Measurements from ENCODE around the gene CDK14.
"Not testable (repeated sequence)": the region's sequence is repeated elsewhere in the genome, so short reads cannot be mapped to it uniquely, and the experiment has no call there.

CDK14 gene

DNA sequence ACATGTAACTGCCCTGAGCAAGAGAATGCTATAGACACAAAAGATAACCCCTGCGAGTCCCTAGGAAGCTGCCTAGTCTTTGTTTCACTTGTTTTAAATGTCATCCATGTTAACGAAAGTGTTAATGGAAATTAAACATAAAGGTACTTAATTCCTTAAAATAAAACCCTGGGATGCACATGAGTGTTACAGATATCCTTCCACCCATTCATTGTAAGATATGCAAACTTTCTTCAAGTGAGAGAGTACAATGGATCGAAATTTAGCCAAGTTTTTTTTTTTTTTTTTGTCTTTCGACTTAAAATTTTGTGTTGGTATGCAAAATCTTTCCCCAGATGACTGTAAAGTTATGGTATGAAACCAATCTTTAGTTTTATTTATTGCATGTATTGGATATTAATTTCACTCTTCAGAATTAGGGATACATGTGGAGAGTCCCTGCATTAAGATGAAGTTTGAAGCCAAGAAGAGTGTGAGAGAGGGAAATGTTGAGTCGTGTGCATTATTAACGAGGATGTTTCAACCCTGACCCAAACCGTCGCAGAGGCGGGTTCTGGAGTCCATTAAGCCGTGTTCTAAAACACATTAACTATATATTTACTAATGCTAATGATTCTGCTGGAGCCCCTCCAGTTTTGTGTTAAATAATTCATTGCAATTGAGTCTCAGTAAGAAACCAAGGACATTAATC is 1.6 kb downstream of the CDK14 start:
- no peak for DNase-seq

DNA sequence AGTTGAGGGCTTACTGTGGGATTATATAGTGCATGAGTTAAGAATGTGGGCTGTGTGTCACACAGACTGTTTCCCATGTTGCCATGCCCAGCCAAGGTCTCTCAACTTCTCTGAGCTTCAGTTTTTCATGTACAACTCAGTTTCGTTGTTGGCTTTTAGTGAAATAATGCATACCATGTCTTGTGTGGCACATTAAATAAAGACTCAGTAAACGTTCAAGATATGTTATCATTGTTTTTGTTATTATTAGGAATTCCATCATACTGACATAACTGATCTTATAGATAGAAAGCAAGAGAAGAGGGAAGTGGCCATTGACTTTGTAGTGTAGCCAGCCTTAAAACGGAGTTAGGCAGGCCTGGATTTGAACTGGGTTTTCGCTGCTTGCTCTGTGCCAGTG is 2.9 kb downstream of the CDK14 start:
- no peak for DNase-seq

DNA sequence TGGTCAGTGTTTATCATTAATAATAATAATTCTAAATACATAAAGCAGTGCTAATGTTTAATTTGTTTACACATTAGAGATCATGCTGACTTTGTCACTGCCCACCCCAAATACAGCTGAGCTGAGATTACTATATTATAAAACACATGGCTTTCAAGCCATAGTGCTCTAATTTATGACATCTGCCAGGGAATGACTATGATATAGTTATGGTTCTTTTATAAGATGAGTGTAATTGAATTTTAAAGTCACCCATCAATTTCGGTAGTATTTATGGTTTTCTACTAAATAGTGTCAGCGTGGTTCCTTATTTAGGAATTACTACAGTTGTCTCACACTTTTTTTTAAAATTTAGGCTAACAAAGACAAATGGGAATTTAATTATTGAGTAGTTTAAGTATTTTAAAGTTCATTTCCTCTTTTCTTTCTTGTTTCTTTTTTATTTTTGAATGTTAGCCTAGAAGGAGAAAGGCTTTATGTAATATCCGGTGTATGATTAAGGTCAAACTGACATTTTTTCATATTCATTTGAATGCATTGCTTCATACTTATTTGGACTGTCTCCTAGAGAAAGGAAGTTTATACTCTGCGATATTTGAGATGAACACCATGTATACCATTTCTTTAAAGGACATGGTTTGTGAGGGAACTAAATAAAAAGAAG is 3.9 kb downstream of the CDK14 start:
- DNase-seq = no peak

DNA sequence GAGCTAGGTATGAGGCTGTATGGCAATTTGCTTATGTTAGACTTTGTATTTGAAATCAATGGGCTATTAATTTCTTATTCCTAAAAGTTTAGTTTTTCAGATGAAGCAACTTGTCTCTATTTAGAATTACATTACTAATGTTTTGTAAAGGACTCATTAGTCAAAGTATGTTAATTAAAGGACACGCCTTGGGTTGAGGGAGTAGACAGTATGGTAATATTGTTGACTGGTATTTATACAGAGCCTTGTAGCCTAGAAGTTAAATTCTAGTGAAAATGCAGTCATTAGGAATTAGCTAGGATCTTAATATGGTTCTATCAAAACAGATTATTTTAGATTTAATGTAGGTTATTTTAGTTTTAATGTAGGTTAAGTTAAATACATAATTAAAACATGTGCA is 6.2 kb downstream of the CDK14 start:
- no peak for DNase-seq

DNA sequence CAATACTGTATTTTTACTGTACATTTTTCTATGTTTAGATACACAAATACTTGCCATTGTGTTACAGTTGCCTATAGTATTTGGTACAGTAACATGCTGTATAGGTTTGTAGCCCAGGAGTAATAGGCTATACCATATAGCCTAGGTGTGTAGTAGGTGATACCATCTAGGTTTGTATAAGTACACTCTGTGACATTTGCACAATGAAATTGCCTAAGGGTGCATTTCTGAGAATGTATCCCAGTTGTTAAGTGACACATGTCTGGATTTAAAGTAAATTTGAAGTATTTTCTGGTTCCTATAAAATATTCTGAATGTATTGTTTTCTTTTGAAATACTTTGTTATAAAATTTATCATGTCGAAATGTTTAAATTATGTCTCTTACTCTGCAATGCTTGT is 7.2 kb downstream of the CDK14 start:
- no peak for DNase-seq

DNA sequence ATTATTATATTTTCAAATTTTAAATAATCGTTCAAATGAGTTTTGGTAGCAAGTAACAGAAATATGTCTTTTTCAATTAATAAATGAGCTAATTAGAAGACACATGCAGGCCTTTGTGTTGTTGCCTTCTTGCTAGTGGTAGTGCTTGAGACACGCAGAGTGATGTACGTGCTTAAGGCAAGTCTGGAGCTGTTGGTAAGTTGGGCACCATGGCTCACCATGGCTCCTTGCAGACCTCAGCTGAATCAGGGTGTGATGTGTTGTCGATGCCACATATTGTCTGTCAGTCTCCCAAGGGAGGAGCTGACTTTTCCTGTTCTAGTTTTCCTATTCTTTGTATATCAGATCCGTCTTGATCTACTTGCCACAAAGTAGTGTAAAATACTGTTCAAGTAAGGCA is 8.3 kb downstream of the CDK14 start:
- no peak for DNase-seq

DNA sequence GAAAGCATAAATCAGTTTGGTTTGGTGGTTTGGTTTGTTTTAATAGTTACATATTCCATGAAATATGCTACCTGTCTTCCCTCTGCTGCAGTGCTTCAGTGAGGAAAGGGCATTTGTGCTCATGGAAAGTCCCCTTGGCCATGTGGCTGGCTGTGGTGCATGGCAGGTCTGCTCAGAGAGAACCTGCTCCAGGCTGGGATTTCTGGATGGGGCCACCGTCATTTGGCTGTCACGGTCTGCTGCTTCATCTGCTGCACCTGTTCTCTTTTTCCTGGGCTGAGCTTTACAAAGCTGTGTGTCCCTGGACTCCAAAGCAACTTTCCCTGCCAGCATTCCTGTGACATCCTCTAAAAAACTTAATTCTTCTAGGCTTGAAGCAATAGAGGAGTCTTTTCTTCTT is 8.9 kb downstream of the CDK14 start:
- peak; percentile 53 for DNase-seq

DNA sequence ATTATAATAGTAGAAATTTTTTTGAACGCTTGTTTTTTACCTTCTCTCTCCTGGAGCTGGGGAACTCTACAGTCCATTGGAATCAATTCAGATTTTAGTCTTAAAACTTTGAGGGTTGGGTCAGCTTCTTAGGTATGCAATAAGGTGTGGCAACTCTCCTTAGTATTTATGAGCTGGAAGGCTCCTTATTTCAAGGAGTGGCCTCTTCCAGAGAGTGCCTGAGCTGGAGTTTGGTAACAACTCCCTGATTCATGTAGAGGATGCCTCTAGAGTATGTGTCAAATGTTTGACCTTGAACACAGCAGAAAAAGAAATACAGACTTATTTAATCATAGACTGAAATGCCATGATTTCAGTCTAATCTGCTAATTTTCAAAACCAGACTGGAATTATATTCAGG is 11.1 kb downstream of the CDK14 start:
- DNase-seq = no peak

DNA sequence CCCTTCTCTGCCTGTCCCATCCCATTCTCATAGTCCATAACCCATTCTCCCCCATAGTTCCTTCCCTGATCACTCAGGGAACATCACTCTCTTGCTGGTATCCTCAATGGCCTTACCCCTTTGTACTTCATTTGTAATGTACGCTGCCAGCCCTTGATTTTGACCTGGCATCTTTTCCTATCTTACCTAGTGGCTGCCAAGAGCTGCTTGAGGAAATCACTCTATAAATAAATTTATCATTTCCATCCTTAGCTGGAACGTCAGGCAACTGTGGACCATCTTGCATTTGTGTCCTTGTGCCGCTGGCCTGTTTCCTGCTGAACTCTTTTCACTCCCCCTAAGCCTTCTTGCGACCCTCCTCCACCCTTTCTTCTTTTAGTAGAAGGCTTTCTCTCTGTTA is 14.0 kb downstream of the CDK14 start:
- DNase-seq = no peak

DNA sequence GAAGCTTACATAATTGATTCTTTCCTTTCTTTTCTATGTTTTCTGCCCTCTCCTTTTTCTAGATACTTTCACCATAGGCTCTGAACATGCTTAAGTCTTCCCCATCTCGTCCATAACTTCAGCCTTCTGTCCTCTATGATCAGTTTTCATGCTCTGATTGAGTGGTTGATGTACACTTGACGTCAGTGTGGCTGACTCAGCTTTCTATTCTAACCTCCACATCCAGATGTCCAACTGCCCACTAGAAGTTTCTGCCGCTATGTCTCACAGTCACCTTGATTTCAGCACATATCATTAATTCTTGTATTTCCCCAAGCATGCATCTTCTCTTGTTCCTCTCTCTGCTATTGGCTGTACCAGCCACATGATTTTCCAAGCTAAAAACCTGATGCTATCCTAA is 15.0 kb downstream of the CDK14 start:
- DNase-seq = no peak

DNA sequence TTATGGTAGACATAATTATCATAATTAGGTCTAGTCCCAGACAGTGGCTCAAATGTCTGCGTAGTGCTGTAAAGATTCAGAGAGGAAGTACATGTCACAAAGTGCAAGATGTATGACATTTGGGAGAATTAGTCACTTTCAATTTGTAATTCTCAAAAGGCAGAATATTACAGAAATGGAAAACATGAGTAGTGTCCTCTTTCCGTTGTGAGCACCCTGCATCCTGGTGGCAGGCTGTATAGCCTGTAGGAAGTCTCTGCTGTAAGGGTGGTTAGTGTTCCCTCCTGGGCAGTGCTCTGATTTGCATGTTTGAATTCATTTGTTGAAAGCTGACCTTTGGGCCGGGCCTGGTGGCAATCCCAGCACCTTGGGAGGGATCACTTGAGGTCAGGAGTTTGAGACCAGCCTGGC is 17.0 kb downstream of the CDK14 start:
- no peak for DNase-seq

DNA sequence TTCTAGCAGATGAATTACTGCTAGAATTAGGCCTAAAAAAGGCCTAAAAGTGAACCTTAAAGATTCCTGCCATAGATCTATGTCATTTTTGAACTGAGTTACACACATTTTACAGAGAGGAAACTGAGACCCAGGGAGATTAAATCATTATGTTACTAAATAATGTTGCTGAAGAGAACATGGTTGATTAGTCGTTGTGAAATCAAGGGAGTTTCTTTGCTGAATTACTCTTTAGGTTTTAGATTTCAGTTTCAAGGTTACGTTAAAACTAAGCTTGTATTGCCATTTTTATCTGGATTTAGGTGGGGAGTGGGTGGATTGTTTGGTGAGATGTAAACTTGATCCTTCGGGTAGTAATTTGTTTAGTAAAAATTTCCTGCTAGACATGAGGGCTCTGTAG is 21.3 kb downstream of the CDK14 start:
- DNase-seq = no peak

DNA sequence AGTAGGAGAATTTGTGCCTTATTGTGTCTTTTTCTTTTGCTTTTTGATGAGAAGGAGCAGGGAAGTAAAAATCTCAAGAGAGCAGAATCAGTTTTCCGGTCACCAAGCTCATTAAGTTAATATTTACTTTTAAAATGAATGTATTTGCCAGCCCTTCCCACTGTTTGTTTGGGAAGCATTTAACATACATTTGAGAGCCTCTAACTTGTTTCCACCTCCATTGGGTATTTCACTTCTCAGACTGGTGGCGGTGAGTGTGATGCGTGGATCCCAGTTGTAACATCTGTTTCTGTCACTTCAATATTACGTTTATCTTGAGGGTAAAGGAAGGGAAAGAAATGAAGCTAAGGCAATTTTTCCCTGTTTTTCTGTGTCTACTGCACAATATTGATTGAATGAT is 22.8 kb downstream of the CDK14 start:
- DNase-seq = no peak

DNA sequence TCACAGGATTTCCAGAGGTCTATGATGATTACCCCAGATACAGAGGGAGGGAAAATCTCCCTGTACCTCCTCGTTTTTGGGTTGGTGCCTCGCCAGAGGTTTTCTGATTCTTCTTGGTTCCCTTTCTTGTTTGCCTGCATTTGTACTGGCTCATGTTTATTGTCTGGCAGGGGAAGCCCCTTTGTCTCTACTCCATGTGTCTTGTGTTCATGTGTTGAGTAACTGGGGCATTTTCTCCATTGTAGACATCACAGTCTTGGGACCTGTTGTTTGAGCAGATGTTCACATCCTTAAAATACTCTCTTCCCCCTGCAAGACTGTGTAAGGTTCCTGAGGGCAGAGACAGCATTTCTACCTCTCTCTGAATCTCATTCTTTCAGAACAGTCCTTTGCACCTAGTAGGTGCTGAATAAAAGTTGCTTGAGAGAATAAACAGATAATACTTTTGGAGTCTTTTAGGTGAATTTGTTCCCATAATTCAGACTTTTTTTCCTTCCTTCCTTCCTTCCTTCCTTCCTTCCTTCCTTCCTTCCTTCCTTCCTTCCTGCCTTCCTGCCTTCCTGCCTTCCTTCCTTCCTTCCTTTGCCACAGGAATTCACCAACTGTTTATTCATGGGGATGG is 25.1 kb downstream of the CDK14 start:
- no peak for DNase-seq

DNA sequence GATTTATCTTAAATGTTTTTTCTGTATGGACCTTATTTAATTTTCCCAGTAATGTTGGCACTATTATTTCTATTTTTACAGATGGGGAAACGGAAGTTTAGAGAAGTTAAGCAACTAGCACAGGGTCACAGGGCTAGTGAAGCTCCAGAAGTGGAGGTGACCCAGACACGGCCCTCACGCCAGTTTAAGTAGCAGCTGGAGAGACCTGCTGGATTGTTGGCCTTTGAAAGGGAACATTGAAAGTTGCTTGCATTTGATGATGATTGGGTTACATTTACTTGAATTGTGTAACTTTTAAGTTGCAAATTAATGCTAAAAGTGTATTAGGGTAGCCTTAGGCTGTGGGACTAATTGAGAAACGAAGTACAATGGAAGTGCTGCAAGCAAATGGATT is 25.6 kb downstream of the CDK14 start:
- no peak for DNase-seq

DNA sequence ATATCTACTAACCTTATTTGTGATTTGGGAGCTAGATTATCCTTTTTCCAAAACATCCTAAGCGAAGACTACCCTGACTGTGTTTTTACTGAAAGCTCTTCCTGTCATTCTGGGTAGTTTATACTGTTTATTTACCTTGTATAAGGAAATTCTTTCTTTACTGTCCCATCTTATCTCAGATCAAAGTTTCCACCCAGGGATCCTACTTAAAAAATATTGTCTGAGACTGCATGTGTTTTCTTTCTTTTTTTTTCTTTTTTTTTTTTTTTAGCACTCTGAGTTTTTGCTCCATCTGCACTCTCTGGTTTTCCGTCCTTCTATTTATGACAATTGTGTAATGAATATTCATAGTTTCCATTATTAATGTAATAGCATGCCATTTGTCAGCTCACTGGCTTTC is 26.5 kb downstream of the CDK14 start:
- no peak for DNase-seq

DNA sequence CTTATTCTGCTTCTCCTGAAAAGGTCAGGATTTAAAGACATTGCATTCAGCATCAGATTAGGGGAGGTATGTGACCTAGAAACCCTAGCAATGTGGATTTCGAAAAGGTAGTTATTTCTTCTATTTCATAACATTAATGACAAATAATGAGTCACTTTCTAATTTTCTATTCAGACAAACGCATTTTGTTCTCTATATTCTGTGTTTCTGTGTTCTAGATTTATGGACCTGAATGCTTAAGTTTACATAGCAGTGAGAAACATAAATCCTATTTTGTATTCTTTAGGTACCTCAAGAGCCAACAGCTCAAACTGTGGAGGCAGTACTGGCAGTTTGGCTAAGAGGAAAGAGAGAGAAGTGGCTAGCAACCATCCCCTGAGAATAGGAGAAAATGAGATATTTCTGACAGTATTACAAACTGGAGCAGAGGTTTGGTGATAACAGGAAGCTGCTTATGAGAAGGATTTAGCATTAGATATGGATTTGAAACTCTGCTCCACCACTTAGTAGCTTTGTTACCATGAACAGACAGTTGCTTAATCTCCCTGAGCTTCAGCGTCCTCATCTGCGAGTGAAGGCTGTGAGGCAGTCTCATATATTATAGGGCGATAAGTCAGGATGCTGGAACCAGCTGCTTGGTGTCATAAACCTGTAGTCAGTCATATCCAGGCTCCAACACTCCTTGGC is 28.2 kb downstream of the CDK14 start:
- no peak for DNase-seq

DNA sequence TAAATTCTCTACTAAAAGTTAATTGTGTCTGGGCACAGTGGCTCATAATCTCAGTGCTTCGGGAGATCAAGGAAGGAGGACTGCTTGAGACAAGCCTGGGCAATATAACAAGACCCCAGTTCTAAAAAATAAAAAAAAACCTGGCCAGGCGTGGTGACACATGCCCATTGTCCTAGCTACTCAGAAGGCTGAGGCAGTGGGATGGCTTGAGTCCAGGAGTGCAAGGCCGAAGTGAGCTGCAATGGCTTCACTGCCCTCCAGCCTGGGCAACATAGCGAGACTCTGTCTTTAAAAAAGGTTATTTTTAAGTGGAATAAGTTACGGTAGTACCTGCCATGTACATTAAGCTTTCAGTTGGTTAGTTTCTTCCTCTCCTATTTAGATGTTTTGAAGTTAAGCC is 28.9 kb downstream of the CDK14 start:
- DNase-seq = no peak

DNA sequence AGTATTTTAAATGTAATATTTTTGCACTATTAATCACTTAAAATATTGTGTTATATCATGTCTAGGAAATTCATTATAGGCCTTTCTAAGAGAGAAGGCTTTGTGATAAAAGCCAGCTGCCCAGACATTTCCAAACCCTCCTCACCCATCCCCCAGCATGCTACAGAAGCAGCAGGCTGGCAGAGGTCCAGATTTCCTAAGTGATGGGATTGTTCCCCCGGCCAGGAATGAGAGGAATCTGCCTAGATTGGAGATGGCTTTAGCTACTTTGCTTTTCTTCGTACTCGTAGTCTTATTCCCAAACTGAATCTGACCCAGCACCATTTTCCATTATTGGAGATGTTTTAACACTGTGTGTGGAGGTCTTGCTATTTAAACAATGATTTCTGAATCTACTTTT is 29.4 kb downstream of the CDK14 start:
- DNase-seq = no peak

DNA sequence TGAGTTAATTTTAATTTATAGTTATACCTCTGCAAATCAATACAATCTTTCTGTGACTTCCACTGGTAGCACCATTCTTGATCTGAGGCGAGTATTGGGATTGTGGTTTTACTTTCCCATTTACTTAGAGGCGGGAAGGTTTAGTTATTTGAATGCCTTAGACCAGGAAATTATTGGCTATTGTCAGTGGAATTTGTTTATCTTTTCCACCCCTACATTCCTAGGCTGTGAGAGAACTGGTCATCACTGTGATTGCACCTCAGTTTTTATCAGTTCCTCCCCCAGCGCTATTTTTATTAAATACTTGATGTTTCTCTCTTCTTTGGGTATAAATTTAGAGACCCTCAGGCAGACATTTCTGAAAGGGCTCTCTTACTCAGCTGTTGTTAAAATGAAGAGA is 29.9 kb downstream of the CDK14 start:
- no peak for DNase-seq

DNA sequence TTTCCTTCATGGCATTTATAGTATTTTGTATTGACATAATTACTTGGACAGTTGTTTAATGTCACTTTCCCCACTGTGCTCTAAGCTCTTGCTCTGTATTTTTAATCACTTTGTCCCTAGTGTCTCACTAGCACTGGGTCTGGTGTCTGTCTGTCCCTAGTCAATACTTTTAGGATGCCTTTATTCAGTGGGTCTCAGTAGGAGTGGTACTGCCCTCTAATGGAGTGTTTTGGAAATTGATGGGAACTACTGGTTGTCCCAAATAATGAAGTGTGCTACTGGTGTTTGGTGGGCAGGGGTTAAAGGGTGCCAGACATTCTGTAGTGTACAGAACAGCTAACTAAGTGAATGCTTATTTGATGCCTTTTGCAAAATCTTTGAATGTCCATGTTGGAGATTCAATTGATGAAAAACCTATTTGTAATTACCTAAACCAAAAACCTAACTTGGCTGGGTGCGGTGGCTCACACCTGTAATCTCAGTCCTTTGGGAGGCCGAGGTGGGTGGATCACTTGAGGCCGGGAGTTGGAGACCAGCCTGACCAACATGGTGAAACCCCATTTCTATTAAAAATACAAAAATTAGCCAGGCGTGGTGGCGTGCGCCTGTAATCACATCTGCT is 33.3 kb downstream of the CDK14 start:
- peak; percentile 24 for DNase-seq

DNA sequence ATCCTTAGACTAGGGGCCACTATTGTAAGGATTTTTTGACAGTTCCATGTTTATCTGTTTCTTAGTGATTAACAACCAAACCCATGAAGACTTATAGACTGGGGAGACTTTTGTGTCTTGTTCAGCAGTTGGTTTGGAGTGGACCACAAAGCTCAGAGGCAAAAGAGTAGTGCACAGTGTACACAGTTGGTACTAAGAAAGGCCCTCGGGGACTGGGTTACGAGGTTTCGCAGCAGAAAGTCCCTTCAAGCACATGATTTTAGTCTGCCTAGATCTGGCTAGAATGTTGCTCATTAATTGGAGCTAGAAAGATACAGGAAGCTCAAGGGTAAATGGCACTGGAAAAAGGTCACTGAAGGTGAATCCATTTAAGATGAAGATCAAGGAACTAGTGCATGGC is 35.4 kb downstream of the CDK14 start:
- no peak for DNase-seq

DNA sequence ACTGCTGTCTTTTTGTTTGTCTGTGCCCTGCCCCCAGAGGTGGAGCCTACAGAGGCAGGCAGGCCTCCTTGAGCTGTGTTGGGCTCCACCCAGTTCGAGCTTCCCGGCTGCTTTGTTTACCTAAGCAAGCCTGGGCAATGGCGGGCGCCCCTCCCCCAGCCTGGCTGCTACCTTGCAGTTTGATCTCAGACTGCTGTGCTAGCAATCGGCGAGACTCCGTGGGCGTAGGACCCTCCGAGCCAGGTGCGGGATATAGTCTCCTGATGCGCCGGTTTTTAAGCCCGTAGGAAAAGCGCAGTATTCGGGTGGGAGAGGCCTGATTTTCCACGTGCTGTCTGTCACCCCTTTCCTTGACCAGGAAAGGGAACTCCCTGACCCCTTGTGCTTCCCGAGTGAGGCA is 43.6 kb downstream of the CDK14 start:
- DNase-seq = not testable (repeated sequence)

DNA sequence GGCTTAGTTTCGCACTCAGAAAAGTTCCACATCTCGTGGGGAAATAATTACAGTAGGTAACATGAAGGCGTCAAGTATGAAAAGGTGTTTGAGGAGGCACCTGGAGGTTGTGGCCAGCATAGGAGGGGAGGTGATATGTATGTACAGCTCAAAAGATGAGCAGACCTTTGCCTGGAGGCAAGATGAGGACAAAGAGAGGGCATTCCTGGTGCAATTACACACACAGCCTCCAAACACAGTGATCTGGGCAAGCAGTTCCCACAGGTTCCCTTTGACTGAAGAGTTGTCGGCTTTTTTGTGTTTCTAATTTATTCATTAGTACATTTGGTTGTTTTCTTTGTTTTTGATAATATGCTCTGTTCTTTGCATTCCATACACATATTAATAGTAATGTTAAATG is 46.9 kb downstream of the CDK14 start:
- no peak for DNase-seq
